Adrenal gland (tissue), 5 donors: ENCODE results near the gene TMEM256.

Experiments used
- POLR2A ChIP-seq, 2 donors: fragments of 450-650 bp; IDR thresholded peaks; one replicate each; pipeline ENCODE4 v1.6.1; 2017; ENCODE audit warnings: antibody characterized with exemption in 2 of 2, mild to moderate bottlenecking in 2 of 2, moderate library complexity in 1 of 2
- TF ChIP-seq, protein P1 (sequence below), 6 experiments: fragments of 450-650 bp in 4 of 6; fragments of 200-600 bp in 2 of 6; sonication (generic) in 1 of 6; IDR thresholded peaks; 1 replicate in 5 of 6; 2 replicates in 1 of 6; pipeline versions ENCODE4 v1.5.1 to v1.8.0; 2016 to 2021; ENCODE audit warnings: antibody characterized with exemption in 6 of 6, mild to moderate bottlenecking in 2 of 6, moderate library complexity in 1 of 6
- donor health status: DM: no; HTN: no; CAD: no.

DNA sequence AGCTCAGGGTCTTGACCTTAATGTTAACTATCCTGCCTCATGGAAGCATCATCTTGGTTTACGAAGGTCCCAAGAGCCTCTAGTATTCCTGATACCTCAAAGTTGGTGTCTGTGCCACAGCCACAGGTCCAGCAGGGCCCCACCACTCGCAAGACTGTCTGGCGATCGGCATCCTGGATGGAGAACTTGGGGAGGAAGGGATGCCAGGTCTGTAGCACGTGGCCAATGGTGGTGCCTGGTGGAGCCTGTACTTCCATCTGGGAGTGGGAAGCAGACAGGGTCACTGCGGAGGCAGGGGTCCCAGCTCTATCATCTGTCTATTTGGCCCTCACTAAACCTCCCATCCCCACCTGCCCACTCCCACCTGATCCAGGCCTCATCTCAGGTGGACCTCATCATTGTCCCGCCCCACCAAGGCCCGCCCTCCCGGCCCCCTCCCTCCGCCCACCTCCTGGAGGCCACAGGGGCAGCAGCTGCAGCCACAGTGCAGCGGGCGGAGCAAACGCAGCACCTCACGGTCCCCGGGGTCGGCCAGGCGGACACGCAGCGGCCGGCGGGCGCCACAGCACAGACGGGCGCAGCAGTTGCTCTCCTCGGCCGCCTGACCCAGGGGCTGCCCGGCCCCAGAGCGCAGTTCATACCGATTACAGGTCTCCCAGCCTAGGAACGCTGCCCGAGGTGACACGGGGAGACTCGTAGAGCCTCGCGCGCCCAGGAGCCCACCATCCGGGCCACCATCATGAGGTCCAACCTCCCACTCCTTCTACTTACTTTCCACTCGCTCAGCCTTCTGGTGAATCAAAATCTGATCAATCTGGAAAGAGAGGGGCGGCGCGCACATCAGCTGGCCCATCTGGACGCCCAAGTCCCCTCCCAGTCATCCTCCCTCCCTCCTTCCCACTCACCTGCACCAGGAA, 10.9 kb downstream of the TMEM256 start:
- no peak for TF ChIP-seq POLR2A (IDR thresholded peaks at IDR 0.05)
- TF ChIP-seq, protein P1, sequence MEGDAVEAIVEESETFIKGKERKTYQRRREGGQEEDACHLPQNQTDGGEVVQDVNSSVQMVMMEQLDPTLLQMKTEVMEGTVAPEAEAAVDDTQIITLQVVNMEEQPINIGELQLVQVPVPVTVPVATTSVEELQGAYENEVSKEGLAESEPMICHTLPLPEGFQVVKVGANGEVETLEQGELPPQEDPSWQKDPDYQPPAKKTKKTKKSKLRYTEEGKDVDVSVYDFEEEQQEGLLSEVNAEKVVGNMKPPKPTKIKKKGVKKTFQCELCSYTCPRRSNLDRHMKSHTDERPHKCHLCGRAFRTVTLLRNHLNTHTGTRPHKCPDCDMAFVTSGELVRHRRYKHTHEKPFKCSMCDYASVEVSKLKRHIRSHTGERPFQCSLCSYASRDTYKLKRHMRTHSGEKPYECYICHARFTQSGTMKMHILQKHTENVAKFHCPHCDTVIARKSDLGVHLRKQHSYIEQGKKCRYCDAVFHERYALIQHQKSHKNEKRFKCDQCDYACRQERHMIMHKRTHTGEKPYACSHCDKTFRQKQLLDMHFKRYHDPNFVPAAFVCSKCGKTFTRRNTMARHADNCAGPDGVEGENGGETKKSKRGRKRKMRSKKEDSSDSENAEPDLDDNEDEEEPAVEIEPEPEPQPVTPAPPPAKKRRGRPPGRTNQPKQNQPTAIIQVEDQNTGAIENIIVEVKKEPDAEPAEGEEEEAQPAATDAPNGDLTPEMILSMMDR (IDR thresholded peaks at IDR 0.05), result no peak
